PFSK-1 (cell line): ENCODE measurements around the gene KMT2B.

Experiments used
- FOXP2 ChIP-seq: optimal IDR thresholded peaks from 2 replicates; pipeline ENCODE3; 2011; ENCODE audit warnings: borderline replicate concordance, control low read depth, inconsistent platforms; ENCODE audit not compliant: insufficient read depth; ENCODE audit errors: extremely low read length, extremely low read depth
- POLR2AphosphoS5 ChIP-seq: IDR thresholded peaks from 2 replicates; pipeline ENCODE4 v1.6.1; 2012; ENCODE audit warnings: low read depth, mild to moderate bottlenecking, control low read depth, low read length, moderate library complexity
- REST ChIP-seq, 2 experiments: IDR thresholded peaks; 2 replicates each; pipeline versions ENCODE4 v1.6.1 to v1.8.0; 2011 to 2012; ENCODE audit warnings: low read depth in 2 of 2, low read length in 2 of 2, control low read depth in 1 of 2, inconsistent platforms in 1 of 2, mild to moderate bottlenecking in 1 of 2, moderate library complexity in 1 of 2; ENCODE audit not compliant: insufficient read depth in 1 of 2
- SIN3A ChIP-seq: IDR thresholded peaks from 2 replicates; pipeline ENCODE4 v1.6.1; 2012; ENCODE audit warnings: mild to moderate bottlenecking, low read length, moderate library complexity, borderline replicate concordance; ENCODE audit not compliant: insufficient read depth
- TAF1 ChIP-seq: IDR thresholded peaks from 2 replicates; pipeline ENCODE4 v1.6.1; 2012; ENCODE audit warnings: low read length, control low read depth, borderline replicate concordance; ENCODE audit not compliant: insufficient read depth

Gene KMT2B

GRCh38 chr19:35764432-35765315 is 46.9 kb downstream of the KMT2B start:
- no peak for TF ChIP-seq SIN3A
- TF ChIP-seq POLR2AphosphoS5, result no peak
- TF ChIP-seq REST (IDR thresholded peaks at IDR 0.05; ENCODE audit: insufficient read depth in 1 of 2, low read depth in 2 of 2, low read length in 2 of 2), result no peak
- no peak for TF ChIP-seq FOXP2
- no peak for TF ChIP-seq TAF1

- TF ChIP-seq POLR2AphosphoS5, result no peak
- TF ChIP-seq FOXP2, result no peak
- no peak for TF ChIP-seq TAF1
- no peak for TF ChIP-seq REST (IDR thresholded peaks at IDR 0.05; ENCODE audit: insufficient read depth in 1 of 2, low read depth in 2 of 2, low read length in 2 of 2)
- no peak for TF ChIP-seq SIN3A
These were observed 48.8 kb downstream of the KMT2B start for GRCh38 chr19:35766571-35767104.

GRCh38 chr19:35767288-35768081 is 49.7 kb downstream of the KMT2B start:
- TF ChIP-seq SIN3A (no peak), TAF1 (no peak), POLR2AphosphoS5 (no peak), REST (IDR thresholded peaks at IDR 0.05; ENCODE audit: insufficient read depth in 1 of 2, low read depth in 2 of 2, low read length in 2 of 2) (no peak), FOXP2 (no peak)

- TF ChIP-seq REST (IDR thresholded peaks at IDR 0.05; ENCODE audit: insufficient read depth in 1 of 2, low read depth in 2 of 2, low read length in 2 of 2), result no peak
- TF ChIP-seq SIN3A, result no peak
- TF ChIP-seq TAF1, result no peak
- TF ChIP-seq POLR2AphosphoS5, result no peak
- no peak for TF ChIP-seq FOXP2
These were observed 50.2 kb downstream of the KMT2B start for GRCh38 chr19:35768082-35768421.
